ENCODE results near the gene FMO2.

Gene FMO2

DNA sequence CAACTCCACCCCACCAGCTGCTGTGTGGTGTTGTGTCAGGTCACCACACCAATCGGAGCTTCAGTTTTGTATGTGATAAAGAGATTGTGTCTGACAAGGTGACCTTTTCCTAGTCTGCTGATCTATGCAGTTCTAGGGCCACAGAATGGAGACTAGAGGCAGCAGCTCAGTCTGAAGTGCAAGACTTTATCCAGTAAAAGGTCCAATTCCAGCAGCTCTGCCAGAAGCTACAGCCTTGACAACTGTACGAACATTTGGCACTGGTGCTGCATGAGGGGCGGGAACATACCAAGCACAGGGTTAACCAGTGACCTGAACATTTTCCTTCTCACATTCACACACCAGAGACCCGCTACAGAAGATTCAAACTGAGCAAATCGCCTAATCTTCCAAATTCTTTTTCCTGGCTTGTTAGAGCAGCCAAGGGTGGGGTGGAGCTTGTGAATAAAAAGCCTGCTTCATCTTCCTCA lies 72.5 kb downstream of the FMO2 start:
- TF ChIP-seq, protein P1, sequence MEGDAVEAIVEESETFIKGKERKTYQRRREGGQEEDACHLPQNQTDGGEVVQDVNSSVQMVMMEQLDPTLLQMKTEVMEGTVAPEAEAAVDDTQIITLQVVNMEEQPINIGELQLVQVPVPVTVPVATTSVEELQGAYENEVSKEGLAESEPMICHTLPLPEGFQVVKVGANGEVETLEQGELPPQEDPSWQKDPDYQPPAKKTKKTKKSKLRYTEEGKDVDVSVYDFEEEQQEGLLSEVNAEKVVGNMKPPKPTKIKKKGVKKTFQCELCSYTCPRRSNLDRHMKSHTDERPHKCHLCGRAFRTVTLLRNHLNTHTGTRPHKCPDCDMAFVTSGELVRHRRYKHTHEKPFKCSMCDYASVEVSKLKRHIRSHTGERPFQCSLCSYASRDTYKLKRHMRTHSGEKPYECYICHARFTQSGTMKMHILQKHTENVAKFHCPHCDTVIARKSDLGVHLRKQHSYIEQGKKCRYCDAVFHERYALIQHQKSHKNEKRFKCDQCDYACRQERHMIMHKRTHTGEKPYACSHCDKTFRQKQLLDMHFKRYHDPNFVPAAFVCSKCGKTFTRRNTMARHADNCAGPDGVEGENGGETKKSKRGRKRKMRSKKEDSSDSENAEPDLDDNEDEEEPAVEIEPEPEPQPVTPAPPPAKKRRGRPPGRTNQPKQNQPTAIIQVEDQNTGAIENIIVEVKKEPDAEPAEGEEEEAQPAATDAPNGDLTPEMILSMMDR (IDR thresholded peaks at IDR 0.05; ENCODE audit: control extremely low read depth, extremely low read depth, low read depth, missing control alignments): no peak
- POLR2A ChIA-PET: no interaction called here
- CTCF ChIA-PET: interaction anchor here (0.9 to 2.6 kb wide), 5 partner anchors 10 to 56 kb away, joined by 3 to 13 read pairs (median 4); partner anchors contain the start of genes FMO1 and FMO4
- DNase-seq (ENCODE audit: extremely low spot score): no peak

DNA sequence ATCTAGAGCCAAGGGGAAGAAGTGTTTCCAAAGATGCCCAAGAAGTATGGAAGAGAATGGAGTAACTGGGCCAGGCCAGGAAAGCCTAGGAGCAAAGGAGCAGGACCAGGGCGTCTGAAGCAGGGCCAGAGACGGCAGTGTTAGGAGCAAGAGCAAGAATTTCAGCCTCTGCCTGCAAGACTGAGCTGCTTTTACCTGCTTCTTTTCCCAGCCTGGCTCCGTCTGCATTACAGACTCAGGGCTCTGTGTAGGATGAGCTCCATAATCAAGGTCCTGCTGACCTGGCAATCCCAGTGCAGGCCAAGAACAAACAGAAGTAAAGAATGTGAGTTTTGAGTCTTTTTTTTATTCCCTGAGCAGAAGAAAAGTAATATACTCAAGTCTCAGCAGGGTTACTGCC lies 73.3 kb downstream of the FMO2 start:
- TF ChIP-seq, protein P1 (IDR thresholded peaks at IDR 0.05; ENCODE audit: control extremely low read depth, extremely low read depth, low read depth, missing control alignments): no peak
- POLR2A ChIA-PET: no interaction called here
- CTCF ChIA-PET: interaction anchor here (0.9 to 2.6 kb wide), 5 partner anchors 10 to 56 kb away, joined by 3 to 13 read pairs (median 4); partner anchors contain the start of genes FMO1 and FMO4
- DNase-seq (ENCODE audit: extremely low spot score): no peak

DNA sequence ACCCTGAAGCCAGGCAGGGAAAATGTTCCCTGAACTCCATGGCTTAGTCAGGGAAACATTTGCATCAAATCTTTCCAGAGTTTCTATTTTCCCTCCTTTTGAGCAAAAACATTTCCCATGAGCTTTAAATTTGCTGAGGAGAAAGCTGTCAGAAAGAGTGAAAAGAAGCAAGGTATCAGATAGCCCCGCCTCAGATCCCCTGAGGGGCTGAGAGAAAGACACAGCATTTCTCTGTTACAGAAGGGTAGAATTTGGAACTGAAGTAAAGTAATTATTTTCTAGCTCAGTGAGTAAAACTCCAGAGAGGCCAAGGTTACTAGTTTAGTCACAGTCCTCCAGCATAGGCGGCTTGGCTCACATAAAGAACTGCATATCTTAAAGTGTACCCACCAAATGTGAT lies 73.8 kb downstream of the FMO2 start:
- ChIA-PET CTCF (interaction anchor here (1.9 to 2.6 kb wide), 2 partner anchors 14 to 22 kb away, joined by 4 to 13 read pairs; no protein-coding TSS in a partner anchor), POLR2A (no interaction called here)
- TF ChIP-seq, protein P1 (IDR thresholded peaks at IDR 0.05; ENCODE audit: control extremely low read depth, extremely low read depth, low read depth, missing control alignments): no peak
- no peak for DNase-seq (ENCODE audit: extremely low spot score)

Measured in GM10248 (cell line).